Right renal pelvis (tissue), 4 donors: ENCODE data around the gene SIGLEC15. TPM values are rescaled to one million over a fixed set of nuclear protein-coding genes. Genes with fewer than 3 reads are reported as not detected.
"Not testable (repeated sequence)": the region's sequence is repeated elsewhere in the genome, so short reads cannot be mapped to it uniquely, and the experiment has no call there.

ENCODE experiments used
- DNase-seq, 4 donors: peaks; one replicate each; pipeline ENCODE4 v3.0.0-alpha.2; 2013; ENCODE audit warnings: low read depth in 4 of 4, low spot score in 3 of 4, missing footprints in 1 of 4
- polyA plus RNA-seq, 4 donors: library from polyadenylated mRNA; unstranded; fragments of 120-200 nt; gene quantifications; one replicate each; pipeline ENCODE4 v1.2.1, GENCODE V29; 2013; ENCODE audit not compliant: insufficient read length in 4 of 4

SIGLEC15 gene
- polyA plus RNA-seq, 4 donors = 0.35 to 0.79 (median 0.51) TPM

DNA sequence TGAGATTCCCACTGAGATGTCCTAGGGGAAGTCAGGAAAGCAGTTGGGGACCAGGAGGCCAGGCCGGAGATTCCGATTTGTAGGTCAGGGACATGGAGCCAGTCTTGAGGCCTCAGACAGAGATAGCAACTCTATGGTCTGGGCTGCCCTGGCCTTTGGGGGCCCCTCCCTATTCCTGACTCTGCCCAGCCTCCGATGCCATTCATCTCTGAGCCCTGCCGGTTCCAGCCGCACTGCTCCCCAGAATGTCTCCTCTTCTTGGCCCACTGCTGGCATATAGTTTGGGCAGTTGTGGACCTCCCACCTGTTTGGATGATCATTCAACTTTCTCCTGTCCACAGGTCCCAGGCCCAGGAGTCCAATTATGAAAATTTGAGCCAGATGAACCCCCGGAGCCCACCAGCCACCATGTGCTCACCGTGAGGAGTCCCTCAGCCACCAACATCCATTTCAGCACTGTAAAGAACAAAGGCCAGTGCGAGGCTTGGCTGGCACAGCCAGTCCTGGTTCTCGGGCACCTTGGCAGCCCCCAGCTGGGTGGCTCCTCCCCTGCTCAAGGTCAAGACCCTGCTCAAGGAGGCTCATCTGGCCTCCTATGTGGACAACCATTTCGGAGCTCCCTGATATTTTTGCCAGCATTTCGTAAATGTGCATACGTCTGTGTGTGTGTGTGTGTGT is 16.4 kb downstream of the SIGLEC15 start:
- DNase-seq = no peak

DNA sequence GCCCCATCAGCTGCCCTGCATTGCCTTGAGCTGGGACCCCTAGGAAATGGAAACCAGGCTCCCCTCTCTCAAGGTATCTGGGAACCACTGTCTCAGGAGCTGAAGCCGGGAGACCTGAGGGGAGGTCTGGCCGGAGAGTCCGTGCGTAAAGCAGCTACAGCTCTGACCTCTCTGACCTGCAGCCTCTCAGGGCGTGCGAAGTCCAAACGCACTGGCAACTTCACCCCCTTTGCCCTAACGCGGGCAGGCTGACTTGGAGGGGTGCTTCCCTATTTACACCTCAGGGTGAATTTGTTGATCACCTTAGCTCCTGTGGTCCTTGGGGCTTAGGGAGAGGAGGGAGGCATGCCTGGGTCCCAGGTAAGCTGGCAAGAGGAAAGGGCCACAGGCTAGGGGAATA is 17.5 kb downstream of the SIGLEC15 start:
- no peak for DNase-seq

GRCh38 chr18:45844938-45845337 is 19.5 kb downstream of the SIGLEC15 start:
- no peak for DNase-seq

DNA sequence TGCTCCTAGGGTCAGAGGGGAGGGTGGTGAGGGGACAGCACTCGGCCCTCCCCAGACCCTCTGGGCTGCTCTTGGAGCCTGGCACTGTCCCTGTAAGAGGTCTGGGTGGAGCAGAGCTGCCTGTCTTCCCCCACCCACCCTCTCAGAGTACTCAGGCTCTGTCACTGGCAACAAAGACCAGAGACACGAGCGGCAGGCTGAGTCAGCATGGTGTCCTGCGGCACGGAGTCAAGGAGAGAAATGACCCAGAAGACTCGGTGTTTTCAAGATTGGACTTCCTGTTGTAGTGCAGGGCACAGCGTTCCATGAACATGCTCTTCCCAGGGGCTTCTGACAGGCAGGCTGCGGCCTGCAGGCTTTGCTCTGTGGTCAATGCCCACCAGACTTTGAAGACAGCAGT is 19.9 kb downstream of the SIGLEC15 start:
- no peak for DNase-seq

GRCh38 chr18:45847119-45847518 is 21.6 kb downstream of the SIGLEC15 start:
- no peak for DNase-seq

- DNase-seq = not testable (repeated sequence)
These were observed 23.2 kb downstream of the SIGLEC15 start for GRCh38 chr18:45848643-45849042.

GRCh38 chr18:45849529-45849928 is 24.1 kb downstream of the SIGLEC15 start:
- DNase-seq = no peak

DNA sequence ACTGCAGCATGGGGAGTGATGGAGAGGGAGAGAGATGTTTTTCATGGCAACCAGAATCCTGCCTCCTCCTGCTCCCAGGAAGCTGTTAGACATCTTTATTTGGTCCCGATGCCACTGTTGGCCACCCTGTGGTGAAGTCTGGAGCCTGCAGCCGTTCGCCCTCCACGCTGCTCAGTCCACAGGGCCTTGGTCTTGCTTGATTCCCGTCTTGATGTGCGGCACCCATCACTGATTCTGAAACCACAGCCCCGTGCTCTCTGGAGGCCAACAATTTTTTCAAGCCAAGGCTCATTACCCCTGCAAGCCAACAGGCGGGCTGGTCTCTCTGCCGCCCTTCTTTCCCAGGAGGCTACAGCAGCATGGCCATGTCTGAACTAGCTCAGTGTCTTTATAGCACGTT is 24.5 kb downstream of the SIGLEC15 start:
- no peak for DNase-seq

GRCh38 chr18:45851161-45851925 is 25.9 kb downstream of the SIGLEC15 start:
- no peak for DNase-seq

GRCh38 chr18:45852631-45853030 is 27.2 kb downstream of the SIGLEC15 start:
- DNase-seq = no peak

GRCh38 chr18:45854036-45854586 is 28.6 kb downstream of the SIGLEC15 start:
- no peak for DNase-seq

DNA sequence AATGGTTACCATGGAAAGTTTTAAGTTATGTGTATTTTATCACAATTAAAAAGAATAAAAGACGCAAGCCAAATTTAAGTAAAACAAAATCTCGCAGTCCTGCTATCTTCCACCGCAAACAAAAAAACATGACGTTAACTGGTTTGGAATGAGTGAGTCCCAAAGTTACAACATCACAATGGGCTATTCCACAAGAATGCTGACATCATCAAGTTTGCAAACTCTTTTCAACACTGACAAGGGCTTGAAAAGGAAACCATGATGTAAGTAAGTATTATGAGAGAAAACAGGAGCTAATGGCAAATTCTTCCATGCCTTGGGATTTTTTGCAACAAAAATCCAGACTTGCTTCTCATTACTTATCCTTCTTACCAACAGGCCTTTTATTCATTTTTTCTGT is 31.1 kb downstream of the SIGLEC15 start:
- DNase-seq = no peak

- no peak for DNase-seq
These were observed 33.9 kb downstream of the SIGLEC15 start for GRCh38 chr18:45859334-45859733.

DNA sequence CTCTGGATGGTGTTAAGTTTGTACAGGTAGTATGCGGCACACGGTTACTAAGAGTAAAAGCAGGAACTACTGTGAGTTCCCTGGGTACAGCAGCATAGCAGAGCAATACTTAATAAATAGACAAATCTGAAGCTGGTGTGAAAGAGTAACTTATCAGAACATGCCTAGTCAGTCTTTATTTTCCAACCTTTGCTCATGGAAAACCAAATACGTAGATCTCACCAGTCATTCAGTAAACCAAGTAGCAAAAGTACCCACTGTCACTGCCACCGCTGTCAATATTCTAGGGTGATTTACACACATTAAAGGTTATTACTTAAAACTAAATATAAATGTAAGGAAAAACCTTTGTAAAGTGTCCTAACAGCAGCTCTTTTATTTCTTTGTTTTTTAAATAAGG is 35.0 kb downstream of the SIGLEC15 start:
- no peak for DNase-seq

DNA sequence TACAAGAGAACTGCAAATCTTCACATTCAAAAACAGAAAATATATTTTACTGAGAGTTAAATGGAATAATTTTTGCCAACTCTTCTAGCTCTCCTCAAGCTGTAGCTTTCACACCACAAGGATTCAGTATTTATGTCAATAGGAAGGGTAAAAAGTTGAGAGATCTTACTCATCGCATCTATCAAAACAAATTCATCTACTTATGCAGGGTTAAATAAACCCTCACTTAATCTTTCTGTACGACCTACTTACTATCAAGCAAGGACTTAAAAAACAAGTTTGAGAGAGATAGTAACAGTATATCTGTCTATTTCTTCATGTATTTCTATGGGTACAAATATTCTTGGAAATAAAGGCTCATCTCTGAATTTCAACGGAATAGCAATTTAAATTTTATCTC is 35.5 kb downstream of the SIGLEC15 start:
- no peak for DNase-seq

GRCh38 chr18:45861926-45862325 is 36.5 kb downstream of the SIGLEC15 start:
- no peak for DNase-seq

GRCh38 chr18:45863469-45863868 is 38.0 kb downstream of the SIGLEC15 start:
- DNase-seq = no peak

GRCh38 chr18:45864081-45864480 is 38.6 kb downstream of the SIGLEC15 start:
- no peak for DNase-seq

GRCh38 chr18:45865466-45865865 is 40.0 kb downstream of the SIGLEC15 start:
- DNase-seq = no peak

DNA sequence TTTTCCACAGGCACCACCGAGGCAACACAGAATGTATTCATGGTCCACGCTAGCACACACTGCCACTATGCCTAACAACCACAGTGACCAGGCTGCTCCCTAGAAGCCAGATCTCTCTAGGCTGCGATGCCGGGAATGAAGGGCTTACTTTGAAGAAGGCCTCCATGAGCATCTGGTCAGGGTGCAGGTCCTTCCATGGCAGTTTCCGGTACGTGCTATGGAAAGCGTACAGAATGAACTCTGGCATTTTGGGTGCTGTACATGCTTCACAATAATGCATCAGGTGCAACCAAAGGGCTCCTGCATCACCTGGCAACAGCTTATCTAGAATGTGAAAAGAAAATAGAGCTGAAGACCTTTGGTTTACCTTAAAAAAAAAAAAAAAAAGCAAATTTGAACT is 44.9 kb downstream of the SIGLEC15 start:
- no peak for DNase-seq

GRCh38 chr18:45871431-45872084 is 46.1 kb downstream of the SIGLEC15 start:
- no peak for DNase-seq
